GM10847 (cell line): ENCODE results near the gene HTR3D.

Experiments used
- POLR2A ChIP-seq: IDR thresholded peaks from 2 replicates; pipeline ENCODE4 v1.6.1; 2011; ENCODE audit not compliant: insufficient read length; ENCODE audit errors: extremely low read depth

Gene HTR3D, protein sequence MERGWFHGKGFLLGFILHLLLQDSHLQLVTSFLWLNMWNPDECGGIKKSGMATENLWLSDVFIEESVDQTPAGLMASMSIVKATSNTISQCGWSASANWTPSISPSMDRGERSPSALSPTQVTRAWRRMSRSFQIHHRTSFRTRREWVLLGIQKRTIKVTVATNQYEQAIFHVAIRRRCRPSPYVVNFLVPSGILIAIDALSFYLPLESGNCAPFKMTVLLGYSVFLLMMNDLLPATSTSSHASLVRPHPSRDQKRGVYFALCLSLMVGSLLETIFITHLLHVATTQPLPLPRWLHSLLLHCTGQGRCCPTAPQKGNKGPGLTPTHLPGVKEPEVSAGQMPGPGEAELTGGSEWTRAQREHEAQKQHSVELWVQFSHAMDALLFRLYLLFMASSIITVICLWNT

DNA sequence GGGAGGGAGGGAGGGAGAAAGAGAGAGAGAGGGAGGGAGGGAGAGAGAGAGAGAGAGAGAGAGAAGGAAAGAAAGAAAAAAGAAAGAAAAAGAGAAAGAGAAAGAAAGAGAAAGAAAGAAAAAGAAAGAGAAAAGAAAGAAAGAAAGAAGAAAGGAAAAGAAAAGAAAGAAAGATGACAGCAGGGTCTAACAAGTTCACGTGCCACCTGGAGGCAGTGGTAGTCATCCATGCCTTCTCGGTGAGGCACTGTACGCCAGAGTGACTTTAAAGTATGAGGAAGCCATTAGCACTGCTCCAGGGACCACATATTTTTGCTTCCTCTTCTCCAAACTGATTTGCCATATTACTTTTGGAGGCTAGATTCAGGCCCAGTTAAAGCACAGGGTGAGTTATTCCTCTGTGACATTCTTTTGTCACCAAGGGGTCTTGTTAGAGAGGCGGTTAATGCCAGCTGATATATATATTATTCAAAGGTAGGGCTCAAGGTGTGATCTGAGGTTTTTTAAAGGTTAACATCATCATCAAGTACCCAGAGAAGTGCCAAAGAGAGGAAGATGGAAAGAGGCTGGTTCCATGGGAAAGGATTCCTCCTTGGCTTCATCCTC, at the start of gene HTR3D:
HTR3D (plus strand) TSS at position 556 of the 606 bp plus-strand sequence; CDS start at position 556, 0 bp downstream.
- no peak for TF ChIP-seq POLR2A

DNA sequence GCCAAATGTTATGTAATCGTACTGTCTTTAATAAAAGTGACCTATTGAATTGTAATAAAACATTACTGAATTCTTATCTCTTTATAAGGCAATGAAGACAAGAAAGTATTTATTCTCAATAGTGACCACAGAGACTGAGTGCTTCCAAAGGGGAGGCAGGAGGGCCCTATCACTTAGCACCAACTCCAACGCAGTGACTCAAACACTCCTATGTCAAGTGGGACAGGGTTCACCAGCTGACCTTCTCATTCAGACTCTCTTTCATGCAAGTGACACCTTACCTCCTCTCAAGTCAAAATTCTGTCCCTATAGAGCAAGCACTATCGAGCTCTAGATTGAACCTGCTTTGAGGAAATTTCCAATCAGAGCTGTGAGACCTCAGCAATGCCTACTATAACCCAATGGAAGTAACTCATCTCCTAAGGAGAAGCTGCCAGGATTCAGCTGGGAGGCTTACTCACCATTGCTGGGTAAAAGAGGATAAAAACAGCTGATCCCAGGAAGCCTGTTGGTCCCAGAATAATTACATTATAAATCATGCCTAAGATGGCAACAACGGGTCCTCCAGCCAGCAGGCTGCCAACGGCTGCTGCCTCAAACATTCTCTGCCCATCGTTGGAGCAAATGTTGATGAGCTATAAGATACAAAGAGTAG, 49.4 kb upstream of the HTR3D start:
- no peak for TF ChIP-seq POLR2A

DNA sequence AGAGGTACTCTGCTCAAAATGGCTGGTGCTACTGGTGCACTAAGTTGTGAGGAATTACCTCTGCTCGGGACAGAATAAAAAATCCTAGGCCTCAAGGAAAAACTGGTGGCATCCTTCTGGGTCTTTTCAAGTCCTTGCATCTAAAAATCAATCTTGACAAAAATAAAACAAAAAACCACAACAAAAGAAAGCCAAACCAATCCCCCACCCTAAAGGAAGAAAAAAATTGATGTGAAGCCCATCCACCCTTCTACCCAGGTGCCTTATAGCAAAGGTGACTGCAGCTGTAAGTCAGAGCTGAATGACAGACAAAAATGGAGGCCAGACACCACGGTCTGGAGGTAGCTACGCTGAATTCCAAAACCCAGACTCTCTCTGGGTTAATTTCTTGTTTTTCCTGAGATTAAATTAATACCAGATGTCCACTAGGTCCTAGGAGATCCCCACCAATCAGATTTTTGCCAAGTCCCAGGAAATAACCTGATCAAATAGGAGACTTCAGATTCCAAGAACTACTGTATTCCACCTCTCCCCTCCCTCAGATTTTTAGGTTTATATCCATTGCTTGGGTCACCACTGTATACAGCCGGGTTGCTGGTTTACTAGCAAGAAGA, 47.3 kb upstream of the HTR3D start:
- TF ChIP-seq POLR2A = no peak

DNA sequence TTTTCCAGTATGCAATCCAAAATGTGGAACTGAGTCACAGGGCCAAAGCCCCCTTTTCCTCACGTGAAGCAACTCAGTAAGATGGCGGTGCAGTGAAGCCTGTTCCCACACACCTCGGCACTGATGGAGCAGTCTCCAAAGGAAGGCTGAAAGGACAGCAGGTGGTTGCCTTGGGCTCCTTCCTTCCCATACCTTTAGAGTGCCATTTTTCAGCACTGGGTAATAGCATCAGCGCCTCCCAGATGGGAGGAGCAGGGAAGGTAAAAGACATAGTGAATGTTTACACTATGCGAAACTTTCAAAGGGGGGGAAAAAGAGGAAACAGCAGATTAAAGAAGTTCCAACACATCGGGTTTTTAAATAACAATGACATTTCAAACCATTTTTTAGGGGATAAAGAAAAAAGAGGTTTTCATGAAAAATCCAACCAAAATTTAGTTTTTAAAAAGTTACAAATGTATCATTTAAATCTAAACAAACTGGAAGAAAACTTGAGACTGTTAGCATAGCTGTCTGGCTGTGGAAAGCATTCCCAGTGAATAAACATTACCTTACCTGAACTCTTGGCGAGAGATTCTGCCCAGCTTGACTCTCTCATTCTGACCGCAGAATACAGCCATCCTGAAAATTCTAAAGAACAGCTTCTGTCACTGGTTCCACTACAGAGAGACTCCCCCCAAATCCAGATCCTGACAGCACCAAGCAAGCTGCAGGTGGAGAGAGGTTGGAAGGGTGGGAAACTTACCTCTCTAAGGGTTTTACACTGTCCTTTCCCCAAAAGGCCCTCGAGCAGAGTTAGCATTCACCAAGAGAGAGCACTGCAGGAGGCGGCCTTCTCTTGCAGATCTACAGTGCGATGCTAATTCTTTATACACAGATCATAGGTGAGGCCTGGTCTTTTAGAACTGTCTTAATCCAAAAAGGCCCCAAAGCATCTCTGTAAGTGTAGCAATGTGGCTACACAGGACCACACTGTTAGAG, 46.5 kb upstream of the HTR3D start:
- TF ChIP-seq POLR2A = no peak

DNA sequence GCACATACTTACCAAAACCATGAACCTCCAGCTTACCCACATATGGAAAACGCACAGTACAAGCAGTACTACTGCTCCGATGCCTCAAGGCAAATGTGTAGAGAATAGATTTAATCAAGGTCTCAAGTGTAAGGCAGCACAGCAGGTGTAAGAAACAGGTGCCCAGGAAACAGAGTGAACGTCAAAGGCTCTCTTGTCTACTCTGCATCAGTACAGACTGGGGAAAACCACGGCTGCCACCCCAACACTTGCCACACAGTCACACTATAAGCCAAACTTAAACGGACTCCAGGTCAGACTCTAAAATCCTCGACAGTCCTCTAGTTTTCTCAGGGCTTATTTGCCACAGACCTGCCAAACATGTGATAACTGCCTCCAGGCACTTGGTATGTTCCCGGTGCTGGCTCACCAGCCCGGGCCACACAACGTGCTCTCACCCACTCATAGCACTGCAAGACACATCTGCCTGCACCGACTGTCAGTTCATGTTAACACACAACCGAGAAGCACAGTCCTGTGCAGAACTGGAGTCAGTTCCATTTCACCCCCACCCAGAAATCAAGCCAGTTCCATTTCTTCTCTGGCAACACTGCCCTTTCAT, 44.4 kb upstream of the HTR3D start:
- no peak for TF ChIP-seq POLR2A

DNA sequence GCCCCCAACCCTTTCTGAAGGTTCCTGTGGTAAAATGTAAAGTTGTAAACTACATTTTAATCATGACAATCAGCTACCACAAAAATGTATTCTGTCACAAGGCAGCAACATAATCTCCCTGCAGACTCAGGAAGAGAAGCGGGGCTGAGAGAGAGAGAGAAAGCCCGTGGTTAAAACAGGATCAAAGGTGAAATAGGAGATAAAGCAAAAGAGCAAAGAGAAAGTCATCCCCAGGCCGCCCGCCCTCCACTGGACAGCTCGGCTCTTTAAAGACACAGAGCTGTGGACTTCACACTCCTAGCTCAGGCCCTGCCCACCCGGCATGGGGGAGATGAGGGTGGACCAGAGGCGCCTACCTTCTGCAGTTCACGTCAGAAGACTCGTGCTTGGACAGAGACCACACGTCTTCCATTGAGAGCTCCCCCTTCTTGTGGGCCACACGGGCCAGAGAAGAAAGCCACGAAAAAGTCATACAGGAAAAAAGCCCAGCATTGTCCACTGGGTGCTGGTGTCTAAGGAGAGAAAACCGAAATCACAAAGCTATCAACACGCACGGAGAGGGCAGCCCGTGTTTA, 43.2 kb upstream of the HTR3D start:
- no peak for TF ChIP-seq POLR2A

DNA sequence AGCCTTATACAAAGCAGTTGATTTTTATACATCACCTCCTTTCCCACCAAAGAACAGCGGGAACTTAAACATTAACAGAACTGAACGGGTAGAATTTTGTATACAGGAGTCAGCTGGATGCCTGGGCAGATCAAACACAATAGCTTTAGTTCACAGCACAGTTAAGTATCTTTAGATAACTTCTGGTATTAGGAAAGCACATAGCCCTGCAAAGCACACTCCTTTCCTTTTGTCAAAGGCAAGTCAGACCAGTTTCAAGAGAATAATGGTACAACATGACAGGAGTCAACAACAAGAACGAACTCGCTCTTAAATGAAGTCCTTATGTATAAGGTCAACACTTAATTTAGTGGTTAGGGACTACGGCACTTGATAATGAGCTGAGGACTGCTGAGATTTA, 40.1 kb upstream of the HTR3D start:
- no peak for TF ChIP-seq POLR2A

DNA sequence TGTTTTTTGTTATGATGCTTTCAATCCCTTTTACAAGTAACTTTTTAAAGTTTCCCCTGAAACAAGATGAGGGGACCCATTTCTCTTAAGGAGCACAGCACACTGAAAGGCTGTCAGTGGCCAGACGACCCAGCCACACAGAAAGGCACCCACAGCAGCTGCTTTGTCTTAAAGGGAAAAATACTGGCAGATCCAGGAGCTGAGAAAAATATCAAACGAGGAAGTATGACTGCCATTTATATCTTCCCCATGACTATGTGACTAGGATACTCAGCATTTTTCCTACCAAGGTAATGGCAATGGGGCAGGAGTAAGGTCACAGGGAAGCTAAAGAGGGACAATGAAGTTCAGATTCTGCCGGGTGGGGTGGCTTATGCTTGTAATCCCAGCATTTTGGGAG, 29.8 kb upstream of the HTR3D start:
- no peak for TF ChIP-seq POLR2A

DNA sequence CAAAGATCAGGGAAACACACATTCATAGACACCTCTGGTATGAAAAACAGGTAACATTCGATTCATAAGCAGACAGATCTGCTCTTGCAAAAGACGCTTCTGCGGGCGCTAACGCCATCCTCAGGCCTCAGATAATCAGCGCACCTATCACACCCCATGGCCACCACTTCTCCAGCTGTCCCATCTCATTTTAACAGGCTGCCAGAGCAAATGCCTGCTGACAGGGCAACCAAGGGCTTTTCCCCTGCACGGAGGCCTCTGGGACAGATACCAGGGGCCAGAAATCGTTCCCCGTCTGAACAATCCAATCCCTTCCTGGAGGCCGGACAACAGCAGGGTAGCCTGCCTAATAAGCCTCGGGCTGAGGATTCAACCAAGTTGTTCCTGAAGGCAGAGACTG, 29.1 kb upstream of the HTR3D start:
- no peak for TF ChIP-seq POLR2A

DNA sequence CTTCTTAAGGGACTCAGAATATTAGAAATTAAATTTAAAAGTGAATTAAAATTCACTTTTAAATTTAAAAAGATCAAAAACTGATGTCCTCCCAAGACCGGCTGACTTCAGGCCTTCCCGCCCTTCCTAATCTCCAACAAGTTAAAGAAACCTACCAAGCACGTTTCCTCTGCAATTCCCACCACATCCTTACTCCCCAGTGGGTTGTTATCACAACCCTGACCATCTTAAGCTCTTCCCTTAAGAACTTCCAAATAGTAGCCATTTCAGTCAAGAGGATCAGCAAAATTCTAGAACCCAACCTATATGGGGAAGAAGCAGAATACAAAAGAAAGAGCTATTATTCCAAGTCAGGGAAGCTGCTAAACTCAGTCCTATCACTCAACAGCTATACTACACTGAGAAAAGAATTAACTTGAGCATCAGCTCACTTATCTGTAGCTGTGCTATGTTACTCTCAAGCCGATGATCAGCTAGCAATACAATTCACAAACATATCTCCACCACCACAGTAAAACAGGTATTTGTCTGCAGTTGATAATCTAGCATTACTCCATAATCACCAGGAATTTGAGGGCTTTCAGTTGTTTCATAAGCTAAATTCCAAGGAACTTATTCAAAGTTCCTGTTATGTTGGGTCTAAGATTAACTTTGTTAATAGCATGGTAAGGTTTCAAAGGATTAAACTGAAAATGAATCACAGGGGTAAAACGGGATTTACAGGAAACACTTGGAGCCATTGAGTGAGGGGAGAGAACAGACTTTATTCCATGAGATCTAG, 28.2 kb upstream of the HTR3D start:
- TF ChIP-seq POLR2A = no peak

DNA sequence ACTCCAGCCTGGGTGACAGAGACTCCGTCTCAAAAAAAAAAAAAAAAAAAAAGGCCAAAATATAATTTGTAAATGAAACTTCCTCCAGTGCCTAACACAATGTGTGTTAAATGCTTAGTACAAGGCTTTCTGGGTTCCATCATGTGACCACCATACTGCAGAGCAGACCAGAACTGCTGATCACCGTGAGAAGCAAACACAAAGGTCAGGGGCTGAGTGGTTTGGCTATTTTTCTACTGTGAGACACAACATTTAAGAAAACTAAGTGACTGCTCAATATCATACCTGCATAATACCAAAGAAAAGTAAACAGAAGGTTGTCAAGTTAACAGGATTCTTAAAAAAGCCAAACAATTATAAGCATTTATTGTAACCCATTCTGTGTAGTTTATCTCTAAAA, 27.1 kb upstream of the HTR3D start:
- TF ChIP-seq POLR2A = no peak

DNA sequence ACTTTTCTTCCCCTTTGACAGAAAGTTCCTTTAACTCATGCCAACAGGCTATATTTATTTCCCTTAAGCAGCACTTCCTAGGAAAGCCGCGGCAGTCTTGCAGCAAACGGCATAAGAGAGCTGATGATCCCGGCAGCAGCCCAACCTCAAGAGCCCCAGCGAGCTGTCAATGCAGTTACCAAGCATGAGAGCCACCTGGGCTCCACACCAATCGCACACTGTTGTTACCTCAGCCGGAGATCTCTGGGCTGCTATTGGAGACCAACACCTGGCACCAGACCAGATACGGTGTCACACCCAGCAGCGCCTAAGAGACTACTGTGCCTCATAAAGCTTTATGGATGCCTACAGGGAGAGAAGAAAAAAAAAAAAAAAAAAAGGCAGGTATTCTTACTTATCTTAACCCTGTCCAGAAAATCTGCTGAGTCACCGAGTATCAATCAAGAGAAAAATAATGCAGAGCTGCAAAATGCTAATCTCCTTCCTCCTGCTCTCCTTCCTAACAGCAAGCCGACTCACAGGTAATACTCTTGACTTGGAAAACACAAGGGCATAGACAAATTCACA, 25.5 kb upstream of the HTR3D start:
- no peak for TF ChIP-seq POLR2A

DNA sequence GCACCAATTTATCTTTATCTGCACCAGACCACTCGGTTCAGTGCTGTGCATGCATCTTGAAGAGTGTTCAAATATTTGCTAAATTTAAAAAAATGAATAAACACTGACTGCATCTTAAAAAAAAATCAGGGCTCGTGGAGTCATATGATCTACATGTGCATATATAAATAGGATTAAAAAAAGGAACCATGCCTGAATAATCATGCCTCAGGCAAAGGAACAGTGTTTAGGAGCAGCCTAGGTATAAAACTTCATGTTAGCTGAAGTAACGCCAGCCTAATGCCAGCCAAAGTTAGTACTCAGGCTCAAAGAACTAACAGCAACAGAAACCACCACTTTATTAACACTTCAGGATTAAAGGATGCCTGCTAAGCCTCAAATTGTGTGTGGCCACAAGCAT, 23.4 kb upstream of the HTR3D start:
- no peak for TF ChIP-seq POLR2A
